Endodermal cell (in vitro differentiated cells): ENCODE data around the gene IGFN1. TPM values are rescaled to one million over a fixed set of nuclear protein-coding genes. Genes with fewer than 3 reads are reported as not detected.

Experiments used
- DNase-seq: peaks from one replicate; pipeline ENCODE4 v3.0.0-alpha.2; 2017
- H3K27ac ChIP-seq: 2 replicates; pipeline ENCODE4 v1.5.1; 2013; ENCODE audit warnings: mild to moderate bottlenecking, low read depth, low read length, moderate library complexity
- H3K27me3 ChIP-seq: 2 replicates; pipeline ENCODE4 v1.6.1; 2013; ENCODE audit warnings: mild to moderate bottlenecking, low read length, moderate library complexity; ENCODE audit not compliant: insufficient read depth, control insufficient read depth, poor library complexity, severe bottlenecking
- H3K36me3 ChIP-seq: 2 replicates; pipeline ENCODE4 v1.7.0; 2013; ENCODE audit warnings: mild to moderate bottlenecking, low read length, moderate library complexity; ENCODE audit not compliant: control insufficient read depth, insufficient read depth
- H3K4me1 ChIP-seq: one replicate; pipeline ENCODE4 v1.7.0; 2013; ENCODE audit warnings: low read length; ENCODE audit not compliant: control insufficient read depth, insufficient read depth
- H3K4me3 ChIP-seq: 2 replicates; pipeline ENCODE4 v1.5.1; 2013; ENCODE audit warnings: mild to moderate bottlenecking, low read length, moderate library complexity
- H3K9ac ChIP-seq: 2 replicates; pipeline ENCODE4 v1.6.1; 2013; ENCODE audit warnings: mild to moderate bottlenecking, low read length, moderate library complexity; ENCODE audit not compliant: poor library complexity, severe bottlenecking; ENCODE audit errors: extremely low read depth
- H3K9me3 ChIP-seq: 2 replicates; pipeline ENCODE4 v1.6.1; 2013; ENCODE audit warnings: mild to moderate bottlenecking, low read length, moderate library complexity; ENCODE audit not compliant: control insufficient read depth
- H3K27ac Mint-ChIP-seq: 2 replicates; pipeline ENCODE4 v1.8.0; 2020; ENCODE audit warnings: mixed read lengths
- H3K27me3 Mint-ChIP-seq: 2 replicates; pipeline ENCODE4 v1.8.0; 2021; ENCODE audit warnings: mild to moderate bottlenecking, mixed read lengths; ENCODE audit not compliant: insufficient read depth
- H3K36me3 Mint-ChIP-seq: 2 replicates; pipeline ENCODE4 v1.8.0; 2020; ENCODE audit warnings: low read depth, mixed read lengths
- H3K4me1 Mint-ChIP-seq: 2 replicates; pipeline ENCODE4 v1.8.0; 2020; ENCODE audit warnings: mixed read lengths
- H3K4me3 Mint-ChIP-seq: 2 replicates; pipeline ENCODE4 v1.8.0; 2020; ENCODE audit warnings: mild to moderate bottlenecking, moderate library complexity, mixed read lengths
- H3K9me3 Mint-ChIP-seq: 2 replicates; pipeline ENCODE4 v1.8.0; 2020; ENCODE audit warnings: mild to moderate bottlenecking, mixed read lengths
- WGBS, 2 experiments: methylation state at CpG; one replicate each; pipeline versions ENCODE4 v1.1.5 to v1.1.7; 2013; ENCODE audit warnings: missing lambda C conversion rate in 2 of 2, mixed read lengths in 1 of 2; ENCODE audit not compliant: insufficient coverage in 1 of 2, insufficient read length in 1 of 2; 5-methylcytosine and 5-hydroxymethylcytosine counted together
- total RNA-seq, 2 donors: library from RNA; stranded (reverse); fragmentation: NEBNext Ultra II Directional in 1 of 2; extraction: Animal tissue kit (Norgen Biotek cat#: 25700) in 1 of 2; gene quantifications; 2 replicates in 1 of 2; 3 replicates in 1 of 2; pipeline ENCODE4 v1.2.1, GENCODE V29; 2021
- TF ChIP-seq, protein P1 (sequence below): fragments of 200-600 bp; sonication (generic); conservative IDR thresholded peaks from 2 replicates; pipeline ENCODE4 v1.5.0; 2021; ENCODE audit warnings: antibody characterized with exemption, mild to moderate bottlenecking

Gene IGFN1
- total RNA-seq, 2 donors from 2014 or later: not detected

DNA sequence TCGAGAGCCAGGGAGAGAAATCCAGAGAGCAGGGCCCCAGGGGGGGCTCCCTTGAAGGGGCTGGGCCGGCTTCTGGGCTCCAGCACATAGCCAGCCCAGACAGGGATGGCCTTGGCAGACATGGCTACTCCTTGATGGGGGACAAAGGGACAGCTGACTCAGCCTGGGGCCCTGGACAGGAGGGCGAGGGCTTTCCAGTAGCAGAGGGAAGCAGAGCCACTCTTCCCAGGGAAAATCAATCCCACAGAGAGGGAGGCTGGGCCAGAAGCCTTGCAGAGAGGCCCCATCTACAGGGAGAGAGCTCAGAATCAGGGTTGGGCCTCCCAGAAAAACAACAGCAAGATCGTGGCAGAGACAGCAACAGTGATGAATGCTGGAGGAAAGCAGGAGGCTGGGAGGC lies 15.6 kb downstream of the IGFN1 start:
- H3K4me1 Mint-ChIP-seq: no peaks in the 10 kb centered on the region
- no peak overlapping the region for H3K9ac ChIP-seq
- no peak for DNase-seq
- peaks cover 30% of the 10 kb centered on the region for H3K27me3 Mint-ChIP-seq
- H3K36me3 ChIP-seq: no peaks in the 10 kb centered on the region
- H3K9me3 ChIP-seq: no peaks in the 10 kb centered on the region
- H3K27ac Mint-ChIP-seq: no peak overlapping the region
- H3K27ac ChIP-seq: no peak overlapping the region
- H3K27me3 ChIP-seq: peaks cover 41% of the 10 kb centered on the region
- no peaks in the 10 kb centered on the region for H3K9me3 Mint-ChIP-seq
- H3K36me3 Mint-ChIP-seq: no peaks in the 10 kb centered on the region
- H3K4me3 Mint-ChIP-seq: no peak overlapping the region
- 84 to 92% methylated on average over 2 to 4 of the region's 4 CpGs for WGBS, 2 experiments
- H3K4me1 ChIP-seq: no peaks in the 10 kb centered on the region
- no peak overlapping the region for H3K4me3 ChIP-seq
- TF ChIP-seq, protein P1, sequence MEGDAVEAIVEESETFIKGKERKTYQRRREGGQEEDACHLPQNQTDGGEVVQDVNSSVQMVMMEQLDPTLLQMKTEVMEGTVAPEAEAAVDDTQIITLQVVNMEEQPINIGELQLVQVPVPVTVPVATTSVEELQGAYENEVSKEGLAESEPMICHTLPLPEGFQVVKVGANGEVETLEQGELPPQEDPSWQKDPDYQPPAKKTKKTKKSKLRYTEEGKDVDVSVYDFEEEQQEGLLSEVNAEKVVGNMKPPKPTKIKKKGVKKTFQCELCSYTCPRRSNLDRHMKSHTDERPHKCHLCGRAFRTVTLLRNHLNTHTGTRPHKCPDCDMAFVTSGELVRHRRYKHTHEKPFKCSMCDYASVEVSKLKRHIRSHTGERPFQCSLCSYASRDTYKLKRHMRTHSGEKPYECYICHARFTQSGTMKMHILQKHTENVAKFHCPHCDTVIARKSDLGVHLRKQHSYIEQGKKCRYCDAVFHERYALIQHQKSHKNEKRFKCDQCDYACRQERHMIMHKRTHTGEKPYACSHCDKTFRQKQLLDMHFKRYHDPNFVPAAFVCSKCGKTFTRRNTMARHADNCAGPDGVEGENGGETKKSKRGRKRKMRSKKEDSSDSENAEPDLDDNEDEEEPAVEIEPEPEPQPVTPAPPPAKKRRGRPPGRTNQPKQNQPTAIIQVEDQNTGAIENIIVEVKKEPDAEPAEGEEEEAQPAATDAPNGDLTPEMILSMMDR: no peak

DNA sequence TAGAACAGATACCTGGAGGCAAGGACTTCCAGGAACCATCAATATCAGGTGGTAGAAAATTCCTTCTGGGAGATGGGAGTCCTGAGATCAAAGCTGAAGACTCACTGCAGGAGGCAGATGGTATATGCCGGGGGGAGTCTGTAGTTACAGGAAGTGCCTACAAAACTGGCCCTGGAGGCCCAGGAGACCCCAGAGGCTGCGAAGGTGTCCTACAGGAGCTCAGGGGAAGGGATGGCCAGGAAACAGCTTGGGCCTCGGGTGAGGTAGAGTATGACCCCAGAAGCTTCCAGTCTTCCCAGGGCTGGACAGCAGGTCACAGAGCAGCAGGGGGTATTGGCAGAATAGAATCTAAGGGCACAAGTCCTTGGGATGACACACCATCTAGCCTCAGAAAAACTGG lies 16.4 kb downstream of the IGFN1 start:
- Mint-ChIP-seq H3K4me3 (no peak overlapping the region), H3K27me3 (peaks cover 37% of the 10 kb centered on the region), H3K4me1 (no peaks in the 10 kb centered on the region), H3K27ac (no peak overlapping the region), H3K36me3 (no peaks in the 10 kb centered on the region), H3K9me3 (no peaks in the 10 kb centered on the region)
- H3K9me3 ChIP-seq: no peaks in the 10 kb centered on the region
- H3K9ac ChIP-seq: no peak overlapping the region
- H3K4me3 ChIP-seq: no peak overlapping the region
- H3K27me3 ChIP-seq: peaks cover 41% of the 10 kb centered on the region
- H3K4me1 ChIP-seq: no peaks in the 10 kb centered on the region
- H3K36me3 ChIP-seq: no peaks in the 10 kb centered on the region
- 92 to 100% methylated on average over 2 to 3 of the region's 3 CpGs for WGBS, 2 experiments
- TF ChIP-seq, protein P1: no peak
- DNase-seq: no peak
- H3K27ac ChIP-seq: no peak overlapping the region

DNA sequence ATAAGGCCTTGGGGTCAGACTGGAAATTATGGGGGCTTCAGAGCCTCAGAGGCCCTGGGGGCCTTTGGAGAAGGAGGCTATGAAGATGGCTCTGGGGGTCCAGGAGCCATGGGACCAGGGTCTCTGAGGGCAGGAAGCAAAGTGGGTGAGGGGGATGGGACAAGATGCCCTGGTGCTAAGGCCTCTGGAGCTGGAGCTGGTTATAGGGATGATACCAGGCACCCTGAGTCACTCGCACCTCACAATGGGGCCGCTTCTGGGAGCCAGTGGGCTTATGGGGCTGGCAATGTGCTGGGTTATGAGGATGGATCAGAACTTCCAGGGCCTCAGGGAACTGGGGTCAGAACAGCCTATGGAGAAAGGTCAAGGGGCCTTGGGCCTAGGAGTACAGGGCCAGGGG lies 17.6 kb downstream of the IGFN1 start:
- Mint-ChIP-seq H3K36me3 (no peaks in the 10 kb centered on the region), H3K9me3 (no peaks in the 10 kb centered on the region), H3K4me1 (no peaks in the 10 kb centered on the region), H3K27me3 (peaks cover 42% of the 10 kb centered on the region), H3K27ac (no peak overlapping the region), H3K4me3 (no peak overlapping the region)
- no peak overlapping the region for H3K4me3 ChIP-seq
- 88 to 100% methylated on average over 2 of the region's 2 CpGs for WGBS, 2 experiments
- no peaks in the 10 kb centered on the region for H3K36me3 ChIP-seq
- H3K27ac ChIP-seq: no peak overlapping the region
- H3K4me1 ChIP-seq: no peaks in the 10 kb centered on the region
- TF ChIP-seq, protein P1: no peak
- no peak overlapping the region for H3K9ac ChIP-seq
- H3K9me3 ChIP-seq: no peaks in the 10 kb centered on the region
- no peak for DNase-seq
- peaks cover 37% of the 10 kb centered on the region for H3K27me3 ChIP-seq
